Measurements from ENCODE around the gene SNCA.

Gene SNCA

DNA sequence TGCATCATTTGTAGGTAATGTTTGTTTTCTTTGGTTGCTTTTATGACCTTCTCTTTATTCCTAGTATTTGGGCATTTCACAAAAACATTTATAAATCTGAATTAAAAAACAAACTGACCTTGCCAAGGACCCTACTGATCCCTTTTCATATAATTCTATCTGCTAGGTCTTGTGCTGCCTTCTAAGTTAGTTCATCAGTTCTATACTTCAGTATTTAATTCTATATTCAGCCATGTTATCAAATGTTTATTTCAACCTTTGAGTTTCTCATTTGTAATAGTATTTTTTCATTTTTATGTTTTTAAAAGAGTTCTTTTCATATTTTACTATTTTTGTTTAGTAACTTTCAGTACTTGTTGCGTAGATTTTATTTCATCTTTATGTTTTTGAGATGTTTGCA, 155.3 kb downstream of the SNCA start:
- Histone ChIP-seq H3K36me3 (ENCODE audit: control insufficient read depth in 2 of 2, insufficient read depth in 1 of 2, low read length in 2 of 2) (no peaks in the 10 kb centered on the region), H3K27ac (ENCODE audit: extremely low read depth, low read depth, low read length) (no peak overlapping the region), H3K4me1 (ENCODE audit: control insufficient read depth, insufficient read depth, low read length) (no peaks in the 10 kb centered on the region), H3K9me3 (ENCODE audit: control insufficient read depth, insufficient read depth, low read depth, low read length) (no peaks in the 10 kb centered on the region), H3K4me3 (ENCODE audit: low read depth, low read length) (no peak overlapping the region)
- TF ChIP-seq KLF9 (tag by site-specific recombination; IDR thresholded peaks at IDR 0.05; ENCODE audit: low read depth) (no peak), SETDB1 (IDR thresholded peaks at IDR 0.05; ENCODE audit: insufficient read length, low read length) (no peak), ZNF473 (tag by site-specific recombination; IDR thresholded peaks at IDR 0.05) (no peak), REPIN1 (tag by site-specific recombination; IDR thresholded peaks at IDR 0.05; ENCODE audit: low read depth) (no peak), KLF8 (tag by site-specific recombination; IDR thresholded peaks at IDR 0.05) (no peak), ZNF585B (tag by site-specific recombination; IDR thresholded peaks at IDR 0.05) (no peak), ZNF558 (tag by site-specific recombination; IDR thresholded peaks at IDR 0.05) (no peak), ZNF48 (tag by site-specific recombination; IDR thresholded peaks at IDR 0.05) (no peak), ZNF366 (tag by site-specific recombination; conservative IDR thresholded peaks at IDR 0.05) (no peak), ZNF354C (tag by site-specific recombination; IDR thresholded peaks at IDR 0.05; ENCODE audit: borderline replicate concordance, low read depth) (no peak), HOXC10 (CRISPR knock-in tag; IDR thresholded peaks at IDR 0.05) (no peak), ZNF747 (tag by site-specific recombination; IDR thresholded peaks at IDR 0.05) (no peak), ZNF768 (tag by site-specific recombination; IDR thresholded peaks at IDR 0.05) (no peak), ZNF549 (tag by site-specific recombination; IDR thresholded peaks at IDR 0.05) (no peak), ZNF624 (tag by site-specific recombination; IDR thresholded peaks at IDR 0.05) (no peak)
- TF ChIP-seq, protein P1, sequence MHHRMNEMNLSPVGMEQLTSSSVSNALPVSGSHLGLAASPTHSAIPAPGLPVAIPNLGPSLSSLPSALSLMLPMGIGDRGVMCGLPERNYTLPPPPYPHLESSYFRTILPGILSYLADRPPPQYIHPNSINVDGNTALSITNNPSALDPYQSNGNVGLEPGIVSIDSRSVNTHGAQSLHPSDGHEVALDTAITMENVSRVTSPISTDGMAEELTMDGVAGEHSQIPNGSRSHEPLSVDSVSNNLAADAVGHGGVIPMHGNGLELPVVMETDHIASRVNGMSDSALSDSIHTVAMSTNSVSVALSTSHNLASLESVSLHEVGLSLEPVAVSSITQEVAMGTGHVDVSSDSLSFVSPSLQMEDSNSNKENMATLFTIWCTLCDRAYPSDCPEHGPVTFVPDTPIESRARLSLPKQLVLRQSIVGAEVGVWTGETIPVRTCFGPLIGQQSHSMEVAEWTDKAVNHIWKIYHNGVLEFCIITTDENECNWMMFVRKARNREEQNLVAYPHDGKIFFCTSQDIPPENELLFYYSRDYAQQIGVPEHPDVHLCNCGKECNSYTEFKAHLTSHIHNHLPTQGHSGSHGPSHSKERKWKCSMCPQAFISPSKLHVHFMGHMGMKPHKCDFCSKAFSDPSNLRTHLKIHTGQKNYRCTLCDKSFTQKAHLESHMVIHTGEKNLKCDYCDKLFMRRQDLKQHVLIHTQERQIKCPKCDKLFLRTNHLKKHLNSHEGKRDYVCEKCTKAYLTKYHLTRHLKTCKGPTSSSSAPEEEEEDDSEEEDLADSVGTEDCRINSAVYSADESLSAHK (tag by site-specific recombination; IDR thresholded peaks at IDR 0.05) = no peak
- TF ChIP-seq, protein P2, sequence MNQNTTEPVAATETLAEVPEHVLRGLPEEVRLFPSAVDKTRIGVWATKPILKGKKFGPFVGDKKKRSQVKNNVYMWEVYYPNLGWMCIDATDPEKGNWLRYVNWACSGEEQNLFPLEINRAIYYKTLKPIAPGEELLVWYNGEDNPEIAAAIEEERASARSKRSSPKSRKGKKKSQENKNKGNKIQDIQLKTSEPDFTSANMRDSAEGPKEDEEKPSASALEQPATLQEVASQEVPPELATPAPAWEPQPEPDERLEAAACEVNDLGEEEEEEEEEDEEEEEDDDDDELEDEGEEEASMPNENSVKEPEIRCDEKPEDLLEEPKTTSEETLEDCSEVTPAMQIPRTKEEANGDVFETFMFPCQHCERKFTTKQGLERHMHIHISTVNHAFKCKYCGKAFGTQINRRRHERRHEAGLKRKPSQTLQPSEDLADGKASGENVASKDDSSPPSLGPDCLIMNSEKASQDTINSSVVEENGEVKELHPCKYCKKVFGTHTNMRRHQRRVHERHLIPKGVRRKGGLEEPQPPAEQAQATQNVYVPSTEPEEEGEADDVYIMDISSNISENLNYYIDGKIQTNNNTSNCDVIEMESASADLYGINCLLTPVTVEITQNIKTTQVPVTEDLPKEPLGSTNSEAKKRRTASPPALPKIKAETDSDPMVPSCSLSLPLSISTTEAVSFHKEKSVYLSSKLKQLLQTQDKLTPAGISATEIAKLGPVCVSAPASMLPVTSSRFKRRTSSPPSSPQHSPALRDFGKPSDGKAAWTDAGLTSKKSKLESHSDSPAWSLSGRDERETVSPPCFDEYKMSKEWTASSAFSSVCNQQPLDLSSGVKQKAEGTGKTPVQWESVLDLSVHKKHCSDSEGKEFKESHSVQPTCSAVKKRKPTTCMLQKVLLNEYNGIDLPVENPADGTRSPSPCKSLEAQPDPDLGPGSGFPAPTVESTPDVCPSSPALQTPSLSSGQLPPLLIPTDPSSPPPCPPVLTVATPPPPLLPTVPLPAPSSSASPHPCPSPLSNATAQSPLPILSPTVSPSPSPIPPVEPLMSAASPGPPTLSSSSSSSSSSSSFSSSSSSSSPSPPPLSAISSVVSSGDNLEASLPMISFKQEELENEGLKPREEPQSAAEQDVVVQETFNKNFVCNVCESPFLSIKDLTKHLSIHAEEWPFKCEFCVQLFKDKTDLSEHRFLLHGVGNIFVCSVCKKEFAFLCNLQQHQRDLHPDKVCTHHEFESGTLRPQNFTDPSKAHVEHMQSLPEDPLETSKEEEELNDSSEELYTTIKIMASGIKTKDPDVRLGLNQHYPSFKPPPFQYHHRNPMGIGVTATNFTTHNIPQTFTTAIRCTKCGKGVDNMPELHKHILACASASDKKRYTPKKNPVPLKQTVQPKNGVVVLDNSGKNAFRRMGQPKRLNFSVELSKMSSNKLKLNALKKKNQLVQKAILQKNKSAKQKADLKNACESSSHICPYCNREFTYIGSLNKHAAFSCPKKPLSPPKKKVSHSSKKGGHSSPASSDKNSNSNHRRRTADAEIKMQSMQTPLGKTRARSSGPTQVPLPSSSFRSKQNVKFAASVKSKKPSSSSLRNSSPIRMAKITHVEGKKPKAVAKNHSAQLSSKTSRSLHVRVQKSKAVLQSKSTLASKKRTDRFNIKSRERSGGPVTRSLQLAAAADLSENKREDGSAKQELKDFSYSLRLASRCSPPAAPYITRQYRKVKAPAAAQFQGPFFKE (tag by site-specific recombination; IDR thresholded peaks at IDR 0.05; ENCODE audit: borderline replicate concordance) = no peak
- TF ChIP-seq, protein P3, sequence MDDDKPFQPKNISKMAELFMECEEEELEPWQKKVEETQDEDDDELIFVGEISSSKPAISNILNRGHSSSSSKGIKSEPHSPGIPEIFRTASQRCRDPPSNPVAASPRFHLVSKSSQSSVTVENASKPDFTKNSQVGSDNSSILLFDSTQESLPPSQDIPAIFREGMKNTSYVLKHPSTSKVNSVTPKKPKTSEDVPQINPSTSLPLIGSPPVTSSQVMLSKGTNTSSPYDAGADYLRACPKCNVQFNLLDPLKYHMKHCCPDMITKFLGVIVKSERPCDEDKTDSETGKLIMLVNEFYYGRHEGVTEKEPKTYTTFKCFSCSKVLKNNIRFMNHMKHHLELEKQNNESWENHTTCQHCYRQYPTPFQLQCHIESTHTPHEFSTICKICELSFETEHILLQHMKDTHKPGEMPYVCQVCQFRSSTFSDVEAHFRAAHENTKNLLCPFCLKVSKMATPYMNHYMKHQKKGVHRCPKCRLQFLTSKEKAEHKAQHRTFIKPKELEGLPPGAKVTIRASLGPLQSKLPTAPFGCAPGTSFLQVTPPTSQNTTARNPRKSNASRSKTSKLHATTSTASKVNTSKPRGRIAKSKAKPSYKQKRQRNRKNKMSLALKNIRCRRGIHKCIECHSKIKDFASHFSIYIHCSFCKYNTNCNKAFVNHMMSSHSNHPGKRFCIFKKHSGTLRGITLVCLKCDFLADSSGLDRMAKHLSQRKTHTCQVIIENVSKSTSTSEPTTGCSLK (tag by site-specific recombination; IDR thresholded peaks at IDR 0.05) = no peak
- TF ChIP-seq, protein P4, sequence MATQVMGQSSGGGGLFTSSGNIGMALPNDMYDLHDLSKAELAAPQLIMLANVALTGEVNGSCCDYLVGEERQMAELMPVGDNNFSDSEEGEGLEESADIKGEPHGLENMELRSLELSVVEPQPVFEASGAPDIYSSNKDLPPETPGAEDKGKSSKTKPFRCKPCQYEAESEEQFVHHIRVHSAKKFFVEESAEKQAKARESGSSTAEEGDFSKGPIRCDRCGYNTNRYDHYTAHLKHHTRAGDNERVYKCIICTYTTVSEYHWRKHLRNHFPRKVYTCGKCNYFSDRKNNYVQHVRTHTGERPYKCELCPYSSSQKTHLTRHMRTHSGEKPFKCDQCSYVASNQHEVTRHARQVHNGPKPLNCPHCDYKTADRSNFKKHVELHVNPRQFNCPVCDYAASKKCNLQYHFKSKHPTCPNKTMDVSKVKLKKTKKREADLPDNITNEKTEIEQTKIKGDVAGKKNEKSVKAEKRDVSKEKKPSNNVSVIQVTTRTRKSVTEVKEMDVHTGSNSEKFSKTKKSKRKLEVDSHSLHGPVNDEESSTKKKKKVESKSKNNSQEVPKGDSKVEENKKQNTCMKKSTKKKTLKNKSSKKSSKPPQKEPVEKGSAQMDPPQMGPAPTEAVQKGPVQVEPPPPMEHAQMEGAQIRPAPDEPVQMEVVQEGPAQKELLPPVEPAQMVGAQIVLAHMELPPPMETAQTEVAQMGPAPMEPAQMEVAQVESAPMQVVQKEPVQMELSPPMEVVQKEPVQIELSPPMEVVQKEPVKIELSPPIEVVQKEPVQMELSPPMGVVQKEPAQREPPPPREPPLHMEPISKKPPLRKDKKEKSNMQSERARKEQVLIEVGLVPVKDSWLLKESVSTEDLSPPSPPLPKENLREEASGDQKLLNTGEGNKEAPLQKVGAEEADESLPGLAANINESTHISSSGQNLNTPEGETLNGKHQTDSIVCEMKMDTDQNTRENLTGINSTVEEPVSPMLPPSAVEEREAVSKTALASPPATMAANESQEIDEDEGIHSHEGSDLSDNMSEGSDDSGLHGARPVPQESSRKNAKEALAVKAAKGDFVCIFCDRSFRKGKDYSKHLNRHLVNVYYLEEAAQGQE (tag by site-specific recombination; IDR thresholded peaks at IDR 0.05) = no peak
- ChIA-PET POLR2A (no interaction called here), CTCF (no interaction called here)

Measured in HEK293 (cell line).